HG03103 (cell line): Measurements from ENCODE around the gene SPATC1L.

Source experiments
- ATAC-seq: cut with Tn5 transposase; IDR thresholded peaks from one replicate; pipeline ENCODE4 v1.9.1; 2021; ENCODE audit warnings: low read depth; ENCODE audit not compliant: unreplicated experiment

SPATC1L gene

DNA sequence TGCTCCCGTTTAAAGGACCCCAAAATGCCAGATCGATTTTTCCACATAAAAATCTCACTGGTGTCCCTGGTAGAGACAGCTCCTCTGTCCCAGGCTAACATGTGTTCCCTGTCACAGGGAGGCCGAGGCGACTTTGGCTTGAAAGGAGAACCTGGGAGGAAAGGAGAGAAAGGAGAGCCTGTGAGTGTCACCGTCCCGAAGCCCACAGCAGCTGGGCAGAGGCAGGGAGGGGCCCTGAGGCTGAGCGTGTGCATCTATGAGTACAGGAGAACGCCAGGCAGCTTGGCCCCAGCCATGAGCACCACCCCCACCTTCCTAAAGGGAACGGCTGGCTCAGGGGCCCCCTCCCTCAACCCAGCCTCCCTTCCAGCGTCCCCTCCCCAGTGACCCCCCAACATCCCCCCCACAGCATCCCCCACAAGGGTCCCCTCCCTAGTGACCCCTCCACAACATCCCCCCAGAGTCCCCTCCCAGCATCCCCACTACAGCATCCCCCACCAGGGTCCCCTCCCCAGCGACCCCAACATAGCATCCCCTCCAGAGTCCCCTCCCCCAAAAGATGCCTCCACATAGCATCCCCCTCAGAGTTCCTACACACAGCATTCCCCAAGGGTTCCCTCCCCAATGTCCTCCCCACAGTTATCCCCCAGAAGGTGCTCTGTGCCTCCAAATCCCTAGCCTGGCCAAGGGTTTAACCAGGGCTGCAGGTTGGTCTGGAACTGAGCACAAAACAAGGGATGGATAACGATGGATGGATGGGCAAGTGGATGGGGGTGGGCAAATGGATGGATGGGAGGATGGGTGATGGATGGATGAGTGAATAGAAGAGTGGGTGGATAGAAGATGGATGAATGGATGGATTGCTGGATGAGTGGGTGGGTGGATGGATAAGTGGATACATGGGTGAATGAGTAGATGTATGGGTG lies 61.2 kb downstream of the SPATC1L start:
- ATAC-seq, result no peak

DNA sequence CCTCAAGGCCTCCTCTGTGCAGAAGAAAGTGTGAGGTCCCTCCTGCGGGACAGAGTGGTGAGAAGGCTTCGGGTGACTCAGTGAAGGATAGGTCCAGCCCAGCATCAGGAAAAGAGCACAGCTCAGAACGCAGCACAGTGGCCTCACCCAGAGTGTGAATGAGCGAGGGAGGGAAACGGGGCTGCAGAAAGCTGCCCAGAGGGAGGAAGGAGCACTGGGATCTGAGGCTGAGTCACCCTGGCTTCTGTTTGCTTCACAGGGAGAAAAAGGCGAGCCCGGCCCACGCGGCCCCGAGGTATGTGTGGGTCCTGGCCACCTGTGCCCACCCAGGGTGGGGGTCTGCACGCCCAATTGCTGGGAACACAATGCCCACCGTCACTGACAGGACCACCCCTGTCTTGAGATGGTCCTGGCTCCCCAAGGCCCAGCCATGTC lies 62.0 kb downstream of the SPATC1L start:
- no peak for ATAC-seq

DNA sequence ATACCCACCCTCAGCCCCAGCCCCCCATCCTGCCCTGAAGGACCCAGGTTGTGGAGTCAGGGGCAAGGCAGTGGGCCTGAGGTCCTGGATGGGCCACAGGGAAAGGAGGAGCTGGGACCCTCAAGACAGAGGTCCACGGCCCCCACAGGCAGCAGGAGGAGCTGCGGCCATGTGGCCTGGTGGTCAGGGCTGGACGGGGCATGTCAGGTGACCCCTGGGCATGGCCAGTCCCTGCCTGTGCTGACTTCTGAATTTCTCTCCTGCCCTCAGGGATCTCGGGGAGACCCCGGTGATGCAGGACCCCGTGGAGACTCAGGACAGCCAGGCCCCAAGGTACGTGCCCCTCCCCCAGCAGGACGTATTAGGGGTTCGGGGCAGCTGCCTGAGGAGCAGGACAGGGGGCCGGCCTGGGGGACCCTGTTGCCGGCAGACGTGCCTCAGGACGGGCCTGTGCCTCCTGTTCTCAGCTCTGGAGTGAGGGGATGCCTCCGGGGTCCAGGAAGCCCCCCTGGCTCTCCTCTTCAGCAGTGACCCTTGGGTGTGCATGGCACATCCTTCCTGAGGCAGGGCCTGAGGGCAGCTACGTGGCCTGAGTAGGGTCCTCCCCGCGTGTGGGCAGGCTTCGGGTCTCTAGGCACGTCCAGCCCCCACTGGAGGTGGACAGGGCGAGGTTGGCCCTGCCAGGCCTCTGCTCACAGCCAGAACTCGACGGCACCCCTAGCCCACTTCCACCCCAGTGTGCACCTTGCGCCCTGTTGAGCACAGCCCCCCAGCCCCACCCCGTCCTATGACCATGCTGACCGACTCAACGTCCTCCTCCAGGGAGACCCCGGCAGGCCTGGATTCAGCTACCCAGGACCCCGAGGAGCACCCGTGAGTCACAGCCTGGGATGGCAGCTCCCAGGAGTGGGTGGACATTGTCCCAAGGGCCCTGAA lies 62.7 kb downstream of the SPATC1L start:
- ATAC-seq, result no peak

DNA sequence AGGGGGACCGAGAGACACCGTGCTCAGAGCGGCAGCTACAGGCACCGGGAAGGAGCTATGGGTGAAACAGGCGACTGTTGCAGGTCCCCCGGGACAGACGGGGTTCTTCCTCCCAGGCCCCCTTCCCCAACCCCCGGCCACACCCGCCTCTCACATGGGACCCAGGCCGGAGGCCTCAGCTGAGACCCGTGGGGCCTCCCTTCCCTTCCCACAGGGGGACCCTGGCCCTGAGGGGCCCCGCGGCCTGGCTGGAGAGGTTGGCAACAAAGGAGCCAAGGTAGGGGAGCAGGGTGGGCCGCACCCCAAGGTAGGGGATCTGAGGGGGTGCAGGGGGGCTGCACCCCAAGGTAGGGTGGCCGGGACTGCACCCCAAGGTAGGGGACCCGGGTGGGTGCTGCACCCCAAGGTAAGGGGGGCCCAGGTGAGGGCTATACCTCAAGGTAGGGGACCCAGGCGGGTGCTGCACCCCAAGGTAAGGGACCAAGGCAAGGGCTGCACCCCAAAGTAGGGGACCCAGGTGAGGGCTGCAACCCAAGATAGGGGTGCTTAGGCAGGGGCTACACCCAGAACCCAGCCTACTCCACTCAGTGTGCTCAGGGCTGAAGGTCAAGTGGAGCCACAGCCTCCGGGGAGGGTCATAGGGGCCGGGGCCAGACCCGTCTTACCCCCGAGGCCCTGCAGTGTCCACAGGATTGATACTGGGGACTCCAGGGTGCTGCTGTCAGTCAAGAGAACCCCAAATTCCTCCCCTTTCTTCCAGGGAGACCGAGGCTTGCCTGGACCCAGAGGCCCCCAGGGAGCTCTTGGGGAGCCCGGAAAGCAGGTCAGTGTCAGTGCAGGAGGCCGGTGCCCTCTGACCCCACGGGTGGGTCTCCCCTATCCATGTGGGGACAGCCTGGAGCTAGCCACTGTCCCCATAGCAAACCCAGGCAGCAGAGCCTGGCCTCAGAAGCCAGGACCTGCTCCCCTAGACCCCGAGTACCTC lies 63.7 kb downstream of the SPATC1L start:
- ATAC-seq, result no peak

DNA sequence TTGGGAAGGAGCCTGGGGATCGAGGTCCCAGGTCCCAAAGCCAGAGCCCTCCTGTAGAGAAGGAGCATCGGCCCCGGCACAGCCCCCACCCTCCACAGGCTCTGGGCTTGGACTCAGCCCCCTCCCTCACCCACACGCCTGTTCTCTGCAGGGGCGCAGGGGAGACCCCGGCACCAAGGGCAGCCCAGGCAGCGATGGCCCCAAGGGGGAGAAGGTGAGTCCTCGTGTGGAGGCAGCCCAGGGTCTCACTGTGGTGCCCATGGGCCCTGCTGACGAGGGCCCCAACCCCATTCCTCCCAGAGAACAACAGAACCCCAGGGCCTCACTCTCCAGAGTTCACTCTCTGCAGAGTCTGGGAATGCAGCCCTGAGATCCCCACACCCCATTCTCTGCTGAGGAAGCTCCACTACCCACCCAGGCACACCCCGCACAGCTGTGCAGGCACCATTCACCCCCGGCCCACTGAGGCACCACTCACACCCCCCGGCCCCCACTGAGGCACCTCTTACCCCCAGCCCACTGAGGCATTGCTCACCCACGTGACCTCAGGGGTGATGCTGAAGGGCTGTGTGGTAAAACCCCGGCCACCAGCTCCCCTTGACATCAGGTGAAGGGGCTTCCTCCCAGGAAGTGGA lies 64.5 kb downstream of the SPATC1L start:
- no peak for ATAC-seq

DNA sequence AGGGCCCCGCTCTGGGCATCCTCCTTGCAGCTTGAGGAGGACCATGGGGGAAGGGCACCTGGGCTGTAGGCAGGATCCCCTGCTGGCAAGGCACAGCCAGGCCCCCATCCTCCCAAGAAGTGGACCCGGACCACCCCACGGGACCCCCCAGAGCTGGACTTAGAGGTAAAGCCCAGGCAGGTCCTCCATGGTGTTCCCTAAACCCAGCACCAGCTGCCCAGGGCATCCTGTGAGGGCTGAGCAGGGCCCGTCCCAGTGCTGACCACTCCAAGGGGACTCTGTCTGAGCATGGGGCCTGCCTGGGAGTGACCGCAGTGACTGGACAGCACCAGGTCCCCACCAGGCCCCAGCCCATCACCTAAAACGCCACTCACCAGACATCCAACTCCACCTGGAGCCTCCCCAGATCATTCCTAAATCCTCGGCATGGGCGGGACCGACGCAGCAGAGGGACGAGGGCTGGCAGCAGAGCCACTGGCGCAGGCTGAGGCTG lies 65.1 kb downstream of the SPATC1L start:
- ATAC-seq, result no peak

DNA sequence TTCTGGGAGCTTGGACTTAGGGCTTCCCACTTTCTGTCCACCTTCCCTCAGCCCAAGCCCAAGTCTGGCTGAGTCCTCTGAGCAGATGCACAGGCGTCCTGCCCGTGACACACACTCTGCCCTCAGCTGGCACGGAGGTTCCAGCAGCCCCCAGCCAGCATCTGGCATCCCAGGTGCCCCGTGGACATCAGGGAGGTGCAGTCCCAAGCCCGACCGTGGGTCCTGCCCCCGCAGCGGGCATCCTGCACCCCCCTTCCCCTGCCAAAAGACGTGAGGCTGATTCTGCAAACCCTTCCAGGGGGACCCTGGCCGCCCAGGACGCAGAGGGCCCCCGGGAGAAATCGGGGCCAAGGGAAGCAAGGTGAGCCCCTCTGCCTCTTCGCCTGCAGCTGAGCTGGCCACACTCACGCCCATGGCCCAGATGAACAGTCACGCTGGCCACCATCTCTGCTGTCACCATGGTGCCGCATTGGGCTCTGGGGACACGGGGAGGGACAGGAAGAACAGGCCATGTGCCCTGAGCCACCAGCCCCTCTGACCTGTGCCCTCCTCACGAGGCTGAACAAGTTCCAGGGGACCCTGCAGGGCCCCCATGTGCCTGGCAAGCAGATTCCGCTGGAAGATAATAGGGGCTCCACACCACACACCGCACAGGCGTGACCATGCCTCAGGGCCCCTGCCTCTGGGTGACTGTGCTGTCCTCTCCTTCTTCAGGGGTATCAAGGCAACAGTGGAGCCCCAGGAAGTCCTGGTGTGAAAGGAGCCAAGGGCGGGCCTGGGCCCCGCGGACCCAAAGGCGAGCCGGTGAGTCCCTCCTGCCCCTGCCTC lies 65.7 kb downstream of the SPATC1L start:
- no peak for ATAC-seq

DNA sequence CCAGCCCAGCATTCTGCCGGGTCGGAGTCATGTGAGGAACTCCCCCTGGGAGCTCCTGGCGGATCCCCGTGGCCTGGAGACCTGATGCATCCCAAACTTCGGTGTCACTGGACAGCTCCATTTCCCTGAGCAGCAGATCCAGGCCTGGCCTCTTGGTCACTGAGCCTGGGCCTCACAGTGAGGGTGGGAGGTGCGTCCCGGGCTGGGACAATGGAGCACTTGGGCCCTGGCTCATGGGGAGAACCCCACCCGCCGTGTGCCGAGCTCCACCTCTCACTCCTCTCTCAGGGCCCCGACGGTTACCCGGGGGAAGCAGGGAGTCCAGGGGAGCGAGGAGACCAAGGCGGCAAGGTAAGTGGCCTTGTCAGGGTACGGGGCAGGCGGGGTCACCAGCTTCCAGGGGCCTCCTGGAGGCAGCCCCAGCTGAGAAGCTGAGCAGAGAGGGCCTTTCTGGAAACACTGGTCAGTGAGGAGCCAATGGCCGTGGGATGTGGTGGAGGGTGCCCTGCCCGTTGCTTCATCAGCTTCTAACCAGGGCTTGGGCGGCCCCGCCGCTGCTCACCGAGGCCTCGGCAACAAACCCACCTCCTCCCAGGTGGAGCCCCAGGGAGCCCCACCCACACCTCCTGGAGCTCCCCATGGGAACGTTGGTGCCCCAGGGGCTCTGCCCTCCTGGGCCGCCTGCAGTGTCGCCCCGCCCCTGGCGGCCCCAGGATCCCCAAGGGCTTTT lies 66.5 kb downstream of the SPATC1L start:
- ATAC-seq, result no peak

DNA sequence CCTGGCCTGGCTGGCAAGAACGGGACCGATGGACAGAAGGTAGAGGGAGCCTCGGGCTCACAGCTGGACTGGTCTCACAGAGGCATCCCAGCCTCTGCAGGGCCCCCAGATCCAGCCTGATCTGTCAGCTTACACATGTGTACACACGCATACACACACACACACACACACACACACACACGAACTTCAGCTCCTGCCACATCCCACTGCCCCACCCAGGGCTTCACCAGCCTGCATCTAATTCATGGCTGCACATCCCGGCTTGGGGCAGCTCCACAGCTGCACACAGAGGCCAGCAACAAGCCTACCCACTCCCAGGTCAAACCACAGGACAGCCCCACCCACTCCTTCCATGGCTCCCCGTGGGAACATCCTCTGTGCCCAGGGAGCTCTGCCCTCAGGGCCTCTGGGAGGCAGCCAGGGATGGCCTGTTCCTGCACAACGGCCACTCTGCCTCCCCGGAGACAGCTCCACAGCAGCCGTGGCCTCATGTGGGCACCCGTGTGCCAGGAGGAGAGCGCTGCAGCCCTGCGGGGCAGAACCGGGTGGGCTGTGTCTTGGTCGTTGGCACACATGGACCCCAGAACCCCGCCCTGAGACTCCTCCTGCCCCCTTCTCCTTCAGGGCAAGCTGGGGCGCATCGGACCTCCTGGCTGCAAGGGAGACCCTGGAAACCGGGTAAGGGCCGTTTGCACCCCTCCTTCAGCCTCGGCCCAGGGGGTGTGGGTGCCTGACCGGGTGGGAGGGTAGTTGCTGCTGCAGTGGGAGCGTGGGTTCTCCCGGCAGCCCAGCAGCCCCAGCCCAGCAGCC lies 67.3 kb downstream of the SPATC1L start:
- no peak for ATAC-seq

DNA sequence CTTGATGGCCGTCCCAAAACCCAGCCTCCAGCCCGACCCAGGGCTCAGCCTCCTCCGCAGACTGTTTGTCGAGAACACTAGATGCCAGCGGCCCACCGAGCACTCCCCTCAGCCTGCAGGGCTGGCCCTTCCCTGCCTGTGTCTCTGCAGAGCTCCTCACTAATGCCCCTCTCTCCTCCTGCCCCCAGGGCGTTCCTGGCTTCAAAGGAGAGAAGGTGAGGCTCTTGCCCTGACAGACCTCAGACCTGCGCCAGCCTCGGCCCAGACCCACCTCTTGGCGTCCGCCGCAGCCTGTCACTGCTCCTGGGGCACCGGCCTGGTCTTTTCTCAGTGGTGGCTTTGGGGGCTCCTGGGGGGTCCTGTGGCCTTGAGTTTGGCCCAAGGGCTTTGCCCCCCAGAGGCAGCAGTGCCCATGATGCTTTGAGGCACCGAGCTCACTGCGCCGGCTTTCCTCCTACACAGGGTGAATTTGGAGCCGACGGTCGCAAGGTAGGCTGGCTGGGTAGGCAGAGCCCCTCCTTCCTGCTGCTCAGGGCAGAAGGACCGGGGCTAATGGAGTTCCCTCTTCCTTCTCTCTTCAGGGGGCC lies 68.0 kb downstream of the SPATC1L start:
- ATAC-seq, result no peak

DNA sequence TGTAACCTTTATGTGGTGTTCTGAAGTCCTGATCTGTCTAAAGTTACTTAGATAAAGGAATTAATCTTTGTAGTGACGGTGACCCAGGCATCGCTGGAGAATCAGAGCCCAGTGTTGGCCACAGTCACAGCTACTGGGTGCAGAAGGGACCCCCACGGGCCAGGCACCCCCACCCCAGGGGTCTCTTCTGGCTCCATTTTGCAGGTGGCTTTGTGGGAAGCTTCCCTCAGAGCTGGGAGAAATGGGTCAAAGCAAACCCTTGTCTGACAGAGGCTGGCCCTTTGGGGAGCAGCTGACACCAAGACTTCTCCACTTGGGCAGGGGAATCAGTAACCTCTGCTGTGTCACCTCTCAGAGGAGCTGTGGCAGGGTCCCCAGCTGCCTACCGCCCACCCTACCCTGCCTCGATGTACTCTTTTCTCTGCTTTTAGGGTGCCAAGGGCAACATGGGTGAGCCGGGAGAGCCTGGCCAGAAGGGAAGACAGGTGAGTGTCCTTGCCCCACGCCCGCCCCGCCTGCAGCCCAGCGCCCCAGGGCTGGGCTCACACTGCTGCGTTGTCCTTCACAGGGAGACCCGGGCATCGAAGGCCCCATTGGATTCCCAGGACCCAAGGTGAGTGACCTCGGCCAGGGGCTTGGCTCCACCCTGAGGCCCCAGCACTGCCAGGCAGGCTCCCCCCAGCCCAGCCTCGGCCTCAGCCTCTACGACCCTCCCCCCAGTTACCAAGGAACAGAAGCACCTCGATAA lies 68.6 kb downstream of the SPATC1L start:
- ATAC-seq, result no peak

DNA sequence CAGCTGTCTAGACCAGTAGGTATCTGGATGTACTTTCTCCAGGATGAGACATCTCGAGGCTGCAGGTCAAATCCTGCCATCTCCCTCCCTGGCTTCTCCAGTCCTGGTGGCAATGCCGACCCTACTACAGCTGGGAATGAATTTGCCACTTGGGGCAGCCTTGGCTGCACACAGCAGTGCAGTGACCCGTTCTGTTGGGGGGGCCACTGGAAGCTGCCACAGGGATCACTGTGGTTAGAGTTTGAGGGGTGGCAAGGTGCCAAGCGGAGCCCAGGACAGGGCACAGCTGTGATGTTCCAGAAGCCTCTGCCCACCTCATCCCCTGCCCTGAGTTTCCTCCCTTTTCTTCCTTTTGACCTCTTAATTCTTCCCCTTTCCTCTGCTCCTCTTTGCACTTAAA lies 69.3 kb downstream of the SPATC1L start:
- no peak for ATAC-seq

DNA sequence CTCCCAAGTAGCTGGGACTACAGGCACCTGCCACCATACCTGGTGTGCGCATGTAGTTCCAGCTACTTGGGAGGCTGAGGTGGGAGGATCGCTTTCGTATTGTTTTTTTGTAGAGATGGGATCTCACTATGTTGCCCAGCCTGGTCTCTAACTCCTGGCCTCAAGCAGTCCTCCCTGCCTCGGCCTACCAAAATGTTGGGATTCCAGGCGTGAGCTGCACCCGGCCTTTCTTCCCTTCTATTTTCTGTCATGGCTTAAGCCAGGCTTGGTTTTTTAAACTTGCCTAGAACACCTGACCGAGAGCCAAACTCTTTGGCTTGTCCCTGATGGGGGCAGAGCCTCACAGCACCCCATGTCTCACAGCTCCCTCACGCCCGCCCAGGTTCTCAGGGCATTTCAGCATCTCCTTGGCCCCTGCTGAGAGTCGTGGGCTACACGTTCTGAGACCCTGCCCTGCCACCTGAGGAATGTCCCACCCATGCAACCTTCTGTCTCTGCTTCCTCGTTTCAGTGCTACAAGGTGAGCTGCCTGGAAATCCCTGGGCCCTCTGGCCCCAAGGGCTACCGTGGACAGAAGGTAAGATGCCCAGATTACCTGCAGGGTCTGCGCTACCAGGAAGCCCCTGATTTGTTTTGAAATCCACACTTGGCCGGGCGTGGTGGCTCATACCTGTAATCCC lies 70.6 kb downstream of the SPATC1L start:
- no peak for ATAC-seq

DNA sequence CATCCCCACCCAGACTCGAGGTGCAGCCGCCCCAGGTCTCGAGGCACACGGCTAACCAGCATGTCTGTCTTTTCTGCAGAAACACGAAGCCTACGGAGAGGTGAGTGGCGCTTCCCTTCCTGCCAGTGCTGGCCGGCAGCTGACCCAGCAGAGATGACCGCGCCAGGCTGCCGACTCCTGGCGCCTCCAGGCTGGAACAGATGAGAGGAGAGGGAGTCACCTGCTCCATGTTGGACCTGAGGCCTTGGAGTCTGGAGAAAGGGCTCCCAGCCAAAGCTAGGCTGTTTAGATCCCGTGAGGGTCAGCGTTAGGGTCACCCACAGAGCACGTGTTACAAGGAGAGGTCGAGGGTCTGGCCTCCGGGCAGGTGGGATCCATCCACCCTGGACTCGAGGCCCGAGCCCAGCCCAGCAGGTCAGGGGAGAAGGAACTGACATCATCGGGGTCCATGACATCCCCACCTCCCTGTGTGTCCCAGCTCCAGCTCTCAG lies 71.5 kb downstream of the SPATC1L start:
- no peak for ATAC-seq
